ENCODE measurements around the gene NWD2.

DNA sequence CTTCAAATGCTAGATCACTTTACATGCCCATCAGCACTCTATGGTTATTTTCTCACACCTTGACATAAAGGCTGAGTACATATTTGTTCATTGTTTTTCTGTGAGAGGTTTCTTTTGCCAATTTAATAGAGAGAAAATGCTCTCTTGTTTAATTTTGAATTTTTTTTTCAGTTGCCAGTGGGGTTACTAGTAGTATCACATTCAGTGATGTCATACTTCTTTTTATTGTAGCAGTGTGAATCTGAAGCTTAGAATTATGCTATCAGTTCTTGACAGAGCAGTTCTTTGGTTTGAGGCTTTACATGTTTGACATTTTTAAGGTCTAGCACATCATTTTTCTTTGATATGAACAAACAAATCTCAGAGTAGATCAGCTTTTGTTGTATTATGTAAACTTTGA lies 185.4 kb downstream of the NWD2 start:
- TF ChIP-seq, protein P1, sequence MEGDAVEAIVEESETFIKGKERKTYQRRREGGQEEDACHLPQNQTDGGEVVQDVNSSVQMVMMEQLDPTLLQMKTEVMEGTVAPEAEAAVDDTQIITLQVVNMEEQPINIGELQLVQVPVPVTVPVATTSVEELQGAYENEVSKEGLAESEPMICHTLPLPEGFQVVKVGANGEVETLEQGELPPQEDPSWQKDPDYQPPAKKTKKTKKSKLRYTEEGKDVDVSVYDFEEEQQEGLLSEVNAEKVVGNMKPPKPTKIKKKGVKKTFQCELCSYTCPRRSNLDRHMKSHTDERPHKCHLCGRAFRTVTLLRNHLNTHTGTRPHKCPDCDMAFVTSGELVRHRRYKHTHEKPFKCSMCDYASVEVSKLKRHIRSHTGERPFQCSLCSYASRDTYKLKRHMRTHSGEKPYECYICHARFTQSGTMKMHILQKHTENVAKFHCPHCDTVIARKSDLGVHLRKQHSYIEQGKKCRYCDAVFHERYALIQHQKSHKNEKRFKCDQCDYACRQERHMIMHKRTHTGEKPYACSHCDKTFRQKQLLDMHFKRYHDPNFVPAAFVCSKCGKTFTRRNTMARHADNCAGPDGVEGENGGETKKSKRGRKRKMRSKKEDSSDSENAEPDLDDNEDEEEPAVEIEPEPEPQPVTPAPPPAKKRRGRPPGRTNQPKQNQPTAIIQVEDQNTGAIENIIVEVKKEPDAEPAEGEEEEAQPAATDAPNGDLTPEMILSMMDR (IDR thresholded peaks at IDR 0.05; ENCODE audit: low read depth, low read length, poor library complexity, severe bottlenecking): no peak
- no peak for TF ChIP-seq EZH2phosphoT487 (IDR thresholded peaks at IDR 0.05; ENCODE audit: borderline replicate concordance, low read length)
